HS-27A (cell line): ENCODE results near the gene TMEM18.

Experiments used
- DNase-seq: peaks from one replicate; pipeline ENCODE4 v3.0.0-alpha.2; 2012; ENCODE audit warnings: low read depth, missing footprints

Gene TMEM18

GRCh38 chr2:618422-618990, 58.7 kb downstream of the TMEM18 start:
- no peak for DNase-seq

GRCh38 chr2:618005-618404, 59.2 kb downstream of the TMEM18 start:
- DNase-seq: no peak
